LNCAP (cell line): ENCODE data around the gene ADAMTS18.

Experiments used
- CTCF ChIP-seq: fragments of 450-650 bp; IDR thresholded peaks from 2 replicates; pipeline ENCODE4 v1.5.1; 2017; ENCODE audit warnings: mild to moderate bottlenecking

The ADAMTS18 gene

GRCh38 chr16:77467821-77468335 is 33.0 kb upstream of the ADAMTS18 start:
- TF ChIP-seq CTCF: no peak

- TF ChIP-seq CTCF: no peak
These were observed 28.1 kb upstream of the ADAMTS18 start for GRCh38 chr16:77462894-77463293.

DNA sequence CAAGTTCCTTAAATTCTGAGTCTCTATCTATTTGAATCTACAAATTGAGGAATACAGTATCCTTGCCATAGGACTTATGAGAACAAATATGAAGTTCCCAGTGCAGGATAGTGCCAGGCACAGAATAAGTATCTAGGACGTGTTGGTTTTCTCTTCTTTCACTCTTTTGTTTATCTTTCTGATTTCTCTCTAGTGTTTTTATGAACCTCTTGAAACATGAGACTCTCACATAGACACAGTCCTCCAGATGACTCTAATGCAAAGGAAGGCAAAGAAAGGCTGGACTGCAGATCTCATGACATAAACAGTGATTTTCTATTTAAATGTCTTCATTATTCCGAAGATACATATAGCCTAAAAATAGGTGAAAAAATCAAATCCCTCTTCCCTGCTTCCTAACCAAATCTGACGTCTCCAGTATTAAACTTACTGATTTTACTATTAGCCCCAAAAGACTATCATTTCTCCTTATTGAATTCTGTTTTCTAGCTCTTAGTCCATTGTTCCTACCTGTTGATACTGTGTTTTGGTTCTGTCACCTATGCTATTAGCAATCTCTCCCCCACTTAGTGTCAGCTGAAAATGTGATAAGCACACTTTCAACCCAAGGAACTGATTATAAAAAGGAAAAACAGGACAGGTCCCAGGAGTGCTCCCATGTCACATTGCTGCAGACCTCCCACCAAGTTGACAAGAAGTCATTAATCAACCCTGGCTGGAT is 24.9 kb upstream of the ADAMTS18 start:
- TF ChIP-seq CTCF: no peak

DNA sequence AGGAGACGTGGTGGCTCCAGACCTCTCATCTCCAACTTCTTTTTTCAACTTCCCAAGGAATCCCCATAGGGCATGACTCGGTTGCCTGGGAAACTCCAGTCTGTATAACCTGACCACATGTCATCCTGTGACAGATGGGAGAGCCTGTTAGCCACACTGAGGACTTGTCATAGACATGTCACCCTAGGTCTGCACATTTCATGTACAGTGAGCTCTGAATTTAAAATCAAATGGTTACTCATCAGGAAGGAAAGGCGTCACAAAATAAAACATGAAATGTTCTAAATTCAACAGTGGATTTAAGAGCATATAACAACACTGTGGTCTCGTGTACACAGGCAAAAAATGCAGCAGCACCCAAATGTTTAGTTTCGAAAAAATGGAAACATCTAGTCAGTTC is 22.2 kb upstream of the ADAMTS18 start:
- TF ChIP-seq CTCF: no peak

DNA sequence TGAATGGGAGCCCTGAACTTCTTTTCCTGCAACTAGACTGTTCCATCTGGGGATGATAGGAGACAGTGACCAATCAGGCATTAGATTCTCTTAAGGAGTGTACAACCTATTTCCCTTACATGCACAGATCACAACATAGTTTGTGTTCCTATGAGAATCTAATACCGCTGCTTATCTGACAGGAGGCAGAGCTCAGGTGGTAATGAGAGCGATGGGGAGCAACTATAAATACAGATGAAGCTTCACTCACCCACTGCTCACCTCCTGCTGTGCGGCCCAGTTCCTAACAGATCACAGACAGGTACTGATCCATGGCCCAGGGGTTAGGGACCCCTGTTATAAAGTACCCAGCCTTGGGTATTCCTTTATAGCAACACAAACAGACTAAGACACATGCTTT is 17.4 kb upstream of the ADAMTS18 start:
- TF ChIP-seq CTCF: no peak

- TF ChIP-seq CTCF: no peak
These were observed 16.1 kb upstream of the ADAMTS18 start for GRCh38 chr16:77450790-77451487.

- no peak for TF ChIP-seq CTCF
These were observed 14.4 kb upstream of the ADAMTS18 start for GRCh38 chr16:77449208-77449607.
